Measurements from ENCODE around the gene PCAT6. TPM values are rescaled to one million over a fixed set of nuclear protein-coding genes. Genes with fewer than 3 reads are reported as not detected.
"Not testable (repeated sequence)": the region's sequence is repeated elsewhere in the genome, so short reads cannot be mapped to it uniquely, and the experiment has no call there.

PCAT6 gene
- total RNA-seq, 1 experiment from 2014 or later: 0.26 TPM

- intact Hi-C loops (cut with micrococcal nuclease); BruUV-seq (replicated peaks): not testable (repeated sequence)
These were observed 15.8 kb upstream of the PCAT6 start for GRCh38 chr1:202794931-202795330.

GRCh38 chr1:202796670-202797069, 14.1 kb upstream of the PCAT6 start:
- Histone ChIP-seq H2AFZ (ENCODE audit: low read length) (no peak overlapping the region), H3K36me3 (ENCODE audit: low read depth, low read length) (no peaks in the 10 kb centered on the region), H4K20me1 (ENCODE audit: low read length) (peaks cover 19% of the 10 kb centered on the region), H3F3A (ENCODE audit: low read length, unreplicated experiment) (no peaks in the 10 kb centered on the region), H3K27me3 (ENCODE audit: low read length) (no peaks in the 10 kb centered on the region), H3K9me2 (replicated peaks; ENCODE audit: low read length) (no peaks in the 10 kb centered on the region), H3K79me2 (ENCODE audit: low read length) (peaks cover 90% of the 10 kb centered on the region), H3K27ac (ENCODE audit: low read length) (no peak overlapping the region), H3K4me3 (ENCODE audit: low read length) (no peak overlapping the region), H3K9me3 (ENCODE audit: low read length) (no peaks in the 10 kb centered on the region), H3K4me2 (ENCODE audit: low read length) (no peak overlapping the region), H3K9ac (ENCODE audit: low read length) (no peak overlapping the region), H3K4me1 (ENCODE audit: insufficient read depth, low read length) (no peaks in the 10 kb centered on the region)
- no peak for ATAC-seq
- CTCF ChIA-PET: no interaction called here
- DNase-seq: no peak
- POLR2A ChIA-PET (ENCODE audit: unreplicated experiment): no interaction called here
- no peak for TF ChIP-seq EZH2phosphoT487 (IDR thresholded peaks at IDR 0.05; ENCODE audit: borderline replicate concordance, low read length)
- TF ChIP-seq EZH2 (IDR thresholded peaks at IDR 0.05; ENCODE audit: low read length, unreplicated experiment): no peak
- TF ChIP-seq CTCF (conservative IDR thresholded peaks at IDR 0.05; ENCODE audit: low read depth, low read length): no peak
- BruUV-seq (replicated peaks): no TSS peak
- intact Hi-C loops (cut with micrococcal nuclease): no loop called here

More at GRCh38 chr1:202794931-202795330, 15.8 kb upstream of the PCAT6 start:
- H4K20me1 ChIP-seq (ENCODE audit: low read length): peaks cover 19% of the 10 kb centered on the region
- DNase-seq; H3K9ac ChIP-seq (ENCODE audit: low read length); H3K9me2 ChIP-seq (replicated peaks; ENCODE audit: low read length); CTCF ChIA-PET; H3K4me1 ChIP-seq (ENCODE audit: insufficient read depth, low read length); POLR2A ChIA-PET (ENCODE audit: unreplicated experiment); H3K27ac ChIP-seq (ENCODE audit: low read length); ATAC-seq; H2AFZ ChIP-seq (ENCODE audit: low read length); H3K4me3 ChIP-seq (ENCODE audit: low read length); H3K27me3 ChIP-seq (ENCODE audit: low read length); H3K4me2 ChIP-seq (ENCODE audit: low read length); H3K36me3 ChIP-seq (ENCODE audit: low read depth, low read length); H3F3A ChIP-seq (ENCODE audit: low read length, unreplicated experiment); H3K9me3 ChIP-seq (ENCODE audit: low read length): not testable (repeated sequence)
- peaks cover 86% of the 10 kb centered on the region for H3K79me2 ChIP-seq (ENCODE audit: low read length)

GRCh38 chr1:202798260-202798659, 12.5 kb upstream of the PCAT6 start:
- Histone ChIP-seq H3K9me3 (ENCODE audit: low read length) (no peaks in the 10 kb centered on the region), H4K20me1 (ENCODE audit: low read length) (peaks cover 19% of the 10 kb centered on the region), H3K79me2 (ENCODE audit: low read length) (peaks cover 95% of the 10 kb centered on the region), H3K4me1 (ENCODE audit: insufficient read depth, low read length) (peaks cover 8% of the 10 kb centered on the region), H2AFZ (ENCODE audit: low read length) (no peak overlapping the region), H3K9ac (ENCODE audit: low read length) (no peak overlapping the region), H3K36me3 (ENCODE audit: low read depth, low read length) (no peaks in the 10 kb centered on the region), H3K4me3 (ENCODE audit: low read length) (no peak overlapping the region), H3K27ac (ENCODE audit: low read length) (no peak overlapping the region), H3F3A (ENCODE audit: low read length, unreplicated experiment) (no peaks in the 10 kb centered on the region), H3K4me2 (ENCODE audit: low read length) (no peak overlapping the region), H3K27me3 (ENCODE audit: low read length) (no peaks in the 10 kb centered on the region), H3K9me2 (replicated peaks; ENCODE audit: low read length) (no peaks in the 10 kb centered on the region)
- ATAC-seq (no peak), DNase-seq (no peak)
- ChIA-PET CTCF (no interaction called here), POLR2A (ENCODE audit: unreplicated experiment) (no interaction called here)
- BruUV-seq (replicated peaks): no TSS peak
- no peak for TF ChIP-seq EZH2 (IDR thresholded peaks at IDR 0.05; ENCODE audit: low read length, unreplicated experiment)
- no peak for TF ChIP-seq CTCF (conservative IDR thresholded peaks at IDR 0.05; ENCODE audit: low read depth, low read length)
- no peak for TF ChIP-seq EZH2phosphoT487 (IDR thresholded peaks at IDR 0.05; ENCODE audit: borderline replicate concordance, low read length)
- intact Hi-C loops (cut with micrococcal nuclease): no loop called here

Data from PC-3 (cell line).